Activated CD4-positive, alpha-beta memory T cell treated with anti-CD3 and anti-CD28 coated beads for 36 hours (primary cell): Measurements from ENCODE around the gene NEU3. TPM values are rescaled to one million over a fixed set of nuclear protein-coding genes. Genes with fewer than 3 reads are reported as not detected.
"Not testable (repeated sequence)": the region's sequence is repeated elsewhere in the genome, so short reads cannot be mapped to it uniquely, and the experiment has no call there.

Experiments
- CTCF ChIA-PET: fragments of 350-600 bp; sonication (Branson Sonifier 250); formaldehyde crosslinking; loops from one replicate; lab custom pipeline; 2021; ENCODE audit warnings: antibody characterized with exemption, inconsistent platforms; lab: Charles Lee
- POLR2A ChIA-PET: fragments of 350-600 bp; sonication (Branson Sonifier 250); formaldehyde crosslinking; loops from one replicate; lab custom pipeline; 2021; ENCODE audit warnings: antibody characterized with exemption; lab: Charles Lee
- DNase-seq: peaks from one replicate; pipeline ENCODE4 v3.0.0-alpha.2; 2020
- H3K27ac Mint-ChIP-seq: one replicate; pipeline ENCODE4 v1.8.0; 2021; ENCODE audit warnings: mixed read lengths
- H3K27me3 Mint-ChIP-seq: one replicate; pipeline ENCODE4 v1.8.0; 2021; ENCODE audit warnings: mixed read lengths
- H3K36me3 Mint-ChIP-seq: one replicate; pipeline ENCODE4 v1.8.0; 2021; ENCODE audit warnings: mixed read lengths
- H3K4me1 Mint-ChIP-seq: one replicate; pipeline ENCODE4 v1.8.0; 2021; ENCODE audit warnings: low read depth, mixed read lengths
- H3K4me3 Mint-ChIP-seq: one replicate; pipeline ENCODE4 v1.8.0; 2021; ENCODE audit warnings: mild to moderate bottlenecking, mixed read lengths
- H3K9me3 Mint-ChIP-seq: one replicate; pipeline ENCODE4 v1.8.0; 2021; ENCODE audit warnings: mixed read lengths
- intact Hi-C: fragments of 100-400 bp; cut with micrococcal nuclease; formaldehyde crosslinking; loops from one replicate; pipeline ENCODE4 v1.15.1; 2023
- total RNA-seq, 2 experiments: library from RNA; stranded (reverse); gene quantifications; one replicate each; pipeline ENCODE4 v1.2.3, GENCODE V29; 2021

Gene NEU3
- total RNA-seq, 2 experiments from 2014 or later = 13.6 to 14.3 TPM

DNA sequence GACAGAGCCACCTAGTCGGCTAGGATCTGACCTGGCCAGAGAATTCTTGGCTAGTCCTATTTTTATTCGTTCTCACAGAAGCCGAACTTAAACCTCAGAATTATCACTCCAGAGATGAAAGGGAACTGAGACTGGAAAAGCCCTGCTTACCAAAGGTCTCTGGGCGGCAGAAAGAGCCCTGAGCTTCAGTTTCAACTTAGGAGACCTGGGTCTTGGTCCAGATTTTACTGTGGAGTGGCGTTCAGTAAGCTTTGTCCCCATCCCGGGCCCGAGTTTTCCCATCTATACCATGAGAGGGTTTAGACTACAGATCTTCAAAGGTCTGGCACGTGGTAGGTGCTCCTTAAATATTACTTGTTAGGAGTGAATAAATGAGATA, 516 bp downstream of the NEU3 start:
- DNase-seq = no peak
- POLR2A ChIA-PET = interaction anchor here (0.6 to 2.4 kb wide), 6 partner anchors 8 to 818 kb away, joined by 3 to 8 read pairs (median 4); partner anchors contain the start of genes C2CD3, LIPT2, PPME1 and SPCS2
- intact Hi-C loops = loop anchor here (2.0 kb wide), 1 partner anchor 60 kb away; no protein-coding TSS in a partner anchor
- no peaks in the 10 kb centered on the region for H3K27me3 Mint-ChIP-seq
- H3K4me1 Mint-ChIP-seq = peaks cover 22% of the 10 kb centered on the region
- H3K9me3 Mint-ChIP-seq = no peaks in the 10 kb centered on the region
- peak overlapping the region; percentile 70 for H3K27ac Mint-ChIP-seq
- H3K4me3 Mint-ChIP-seq = peak overlapping the region; percentile 91
- CTCF ChIA-PET = interaction anchor here (0.9 to 2.0 kb wide), 8 partner anchors 33 to 272 kb away, joined by 3 to 8 read pairs (median 3); no protein-coding TSS in a partner anchor
- H3K36me3 Mint-ChIP-seq = no peaks in the 10 kb centered on the region

DNA sequence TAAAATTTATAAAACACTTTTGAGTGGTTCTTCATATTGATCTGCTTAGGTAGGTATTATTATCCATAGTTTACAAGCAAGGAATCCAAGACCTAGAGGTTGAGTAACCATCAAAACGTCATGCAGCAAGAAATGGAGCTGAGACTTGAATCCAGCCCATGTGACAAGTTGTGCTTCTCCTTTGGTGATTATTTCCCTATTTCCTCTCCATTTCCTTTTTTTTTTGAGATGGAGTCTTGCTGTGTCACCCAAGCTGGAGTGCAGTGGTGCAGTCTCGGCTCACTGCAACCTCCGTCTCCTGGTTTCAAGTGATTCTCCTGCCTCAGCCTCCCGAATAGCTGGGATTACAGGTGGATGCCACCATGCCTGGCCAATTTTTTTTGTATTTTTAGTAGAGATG, 1.4 kb downstream of the NEU3 start:
- DNase-seq, CTCF ChIA-PET, H3K9me3 Mint-ChIP-seq, intact Hi-C loops, H3K27me3 Mint-ChIP-seq, H3K36me3 Mint-ChIP-seq, H3K27ac Mint-ChIP-seq: not testable (repeated sequence)
- H3K4me1 Mint-ChIP-seq = peaks cover 22% of the 10 kb centered on the region
- POLR2A ChIA-PET = interaction anchor here (1.1 to 2.4 kb wide), 2 partner anchors 41 to 497 kb away, joined by 3 to 8 read pairs; partner anchors contain the start of genes LIPT2, SPCS2 and XRRA1
- H3K4me3 Mint-ChIP-seq = peak overlapping the region; percentile 91

- ChIA-PET CTCF (no interaction called here), POLR2A (no interaction called here)
- Mint-ChIP-seq H3K9me3 (no peaks in the 10 kb centered on the region), H3K27ac (no peak overlapping the region), H3K4me1 (peaks cover 22% of the 10 kb centered on the region), H3K27me3 (no peaks in the 10 kb centered on the region), H3K36me3 (peaks cover 5% of the 10 kb centered on the region), H3K4me3 (no peak overlapping the region)
- DNase-seq = no peak
- intact Hi-C loops = no loop called here
Observed at GRCh38 chr11:74990941-74991340, 2.2 kb downstream of the NEU3 start.

- intact Hi-C loops = no loop called here
- no peak overlapping the region for H3K4me3 Mint-ChIP-seq
- ChIA-PET POLR2A (no interaction called here), CTCF (no interaction called here)
- H3K36me3 Mint-ChIP-seq = peaks cover 9% of the 10 kb centered on the region
- no peak for DNase-seq
- no peaks in the 10 kb centered on the region for H3K9me3 Mint-ChIP-seq
- no peak overlapping the region for H3K27ac Mint-ChIP-seq
- no peaks in the 10 kb centered on the region for H3K27me3 Mint-ChIP-seq
- H3K4me1 Mint-ChIP-seq = peaks cover 22% of the 10 kb centered on the region
Observed at GRCh38 chr11:74992852-74993251, 4.1 kb downstream of the NEU3 start.

DNA sequence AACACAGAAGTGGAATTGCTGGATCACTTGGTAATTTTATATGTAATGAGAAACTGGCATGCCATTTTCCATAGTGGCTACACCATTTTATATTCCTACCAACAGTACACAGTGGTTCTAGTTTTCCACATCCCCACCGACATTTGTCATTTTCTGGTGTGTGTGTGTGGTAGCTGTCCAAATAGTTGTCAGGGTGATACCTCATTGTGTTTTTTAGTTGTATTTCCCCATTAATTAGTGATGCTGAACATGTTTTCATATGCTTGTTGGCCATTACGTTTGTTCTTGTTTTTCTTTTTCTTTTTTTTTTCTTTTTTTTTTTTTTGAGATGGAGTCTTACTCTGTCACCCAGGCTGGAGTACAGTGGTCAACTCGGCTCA, 12.2 kb downstream of the NEU3 start:
- POLR2A ChIA-PET = no interaction called here
- intact Hi-C loops = no loop called here
- CTCF ChIA-PET = interaction anchor here (1.3 kb wide), 2 partner anchors 10 to 71 kb away, joined by 3 to 4 read pairs; no protein-coding TSS in a partner anchor
- H3K27ac Mint-ChIP-seq = no peak overlapping the region
- H3K4me1 Mint-ChIP-seq = peaks cover 2% of the 10 kb centered on the region
- DNase-seq = no peak
- peaks cover 32% of the 10 kb centered on the region for H3K36me3 Mint-ChIP-seq
- H3K27me3 Mint-ChIP-seq = no peaks in the 10 kb centered on the region
- H3K4me3 Mint-ChIP-seq = no peak overlapping the region
- no peaks in the 10 kb centered on the region for H3K9me3 Mint-ChIP-seq

GRCh38 chr11:75001686-75002085, 13.0 kb downstream of the NEU3 start:
- intact Hi-C loops = no loop called here
- no peak overlapping the region for H3K4me3 Mint-ChIP-seq
- ChIA-PET POLR2A (interaction anchor here (1.0 kb wide), 1 partner anchor 53 kb away, joined by 3 read pairs; the partner anchor contains the start of genes SPCS2 and XRRA1), CTCF (interaction anchor here (1.3 kb wide), 2 partner anchors 9 to 72 kb away, joined by 3 to 4 read pairs; no protein-coding TSS in a partner anchor)
- DNase-seq = no peak
- H3K27me3 Mint-ChIP-seq = no peaks in the 10 kb centered on the region
- no peak overlapping the region for H3K27ac Mint-ChIP-seq
- no peaks in the 10 kb centered on the region for H3K9me3 Mint-ChIP-seq
- peaks cover 39% of the 10 kb centered on the region for H3K36me3 Mint-ChIP-seq
- peaks cover 2% of the 10 kb centered on the region for H3K4me1 Mint-ChIP-seq

DNA sequence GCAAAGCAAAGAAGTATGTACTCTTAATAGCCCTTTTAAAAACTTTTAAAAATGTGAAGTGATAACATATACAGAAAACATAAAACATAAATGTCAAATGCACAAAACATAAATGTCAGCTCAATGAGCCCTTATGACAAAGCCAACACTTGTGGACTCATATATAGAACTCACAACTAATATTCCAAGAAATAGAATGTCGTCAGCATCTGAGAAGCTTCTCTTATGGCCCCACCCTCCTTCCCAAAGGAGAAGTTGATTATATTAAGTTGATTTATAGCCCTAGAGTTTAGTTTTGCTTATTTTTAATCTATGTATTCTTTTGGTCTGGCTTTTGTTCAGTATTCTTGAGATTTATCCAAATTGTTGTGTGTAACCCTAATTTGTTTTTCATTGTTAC, 13.8 kb downstream of the NEU3 start:
- Mint-ChIP-seq H3K27ac (no peak overlapping the region), H3K9me3 (no peaks in the 10 kb centered on the region), H3K36me3 (peaks cover 43% of the 10 kb centered on the region), H3K4me3 (no peak overlapping the region), H3K27me3 (no peaks in the 10 kb centered on the region), H3K4me1 (peaks cover 2% of the 10 kb centered on the region)
- CTCF ChIA-PET = interaction anchor here (1.3 kb wide), 1 partner anchor 73 kb away, joined by 4 read pairs; no protein-coding TSS in a partner anchor
- DNase-seq = no peak
- intact Hi-C loops = no loop called here
- POLR2A ChIA-PET = no interaction called here

DNA sequence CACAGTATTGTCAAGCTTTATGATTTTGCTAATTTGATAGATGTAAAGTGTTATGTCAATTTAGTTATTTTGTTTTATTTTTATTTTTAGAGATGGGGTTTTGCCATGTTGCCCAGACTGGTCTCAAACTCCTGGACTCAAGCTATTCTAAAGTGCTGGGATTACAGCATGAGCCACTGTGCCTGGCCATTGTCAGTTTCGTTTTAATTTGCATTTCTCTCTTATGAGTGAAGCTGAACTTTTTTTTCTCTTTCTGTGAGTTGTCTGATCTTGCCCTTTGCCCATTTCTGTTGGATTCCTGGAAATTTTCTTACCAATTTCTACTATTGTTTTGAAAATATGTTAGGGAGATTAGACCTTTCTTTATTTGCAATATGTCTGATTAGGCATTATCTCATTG, 15.5 kb downstream of the NEU3 start:
- H3K36me3 Mint-ChIP-seq = peaks cover 43% of the 10 kb centered on the region
- no peak for DNase-seq
- CTCF ChIA-PET = interaction anchor here (1.7 kb wide), 1 partner anchor 19 kb away, joined by 5 read pairs; no protein-coding TSS in a partner anchor
- H3K9me3 Mint-ChIP-seq = no peaks in the 10 kb centered on the region
- no peak overlapping the region for H3K4me3 Mint-ChIP-seq
- POLR2A ChIA-PET = no interaction called here
- H3K27me3 Mint-ChIP-seq = no peaks in the 10 kb centered on the region
- peaks cover 2% of the 10 kb centered on the region for H3K4me1 Mint-ChIP-seq
- H3K27ac Mint-ChIP-seq = no peak overlapping the region
- intact Hi-C loops = no loop called here

- ChIA-PET CTCF (interaction anchor here (0.6 to 2.5 kb wide), 6 partner anchors 10 to 403 kb away, joined by 3 to 8 read pairs (median 4); no protein-coding TSS in a partner anchor), POLR2A (no interaction called here)
- intact Hi-C loops = no loop called here
- H3K9me3 Mint-ChIP-seq = no peaks in the 10 kb centered on the region
- DNase-seq = no peak
- H3K36me3 Mint-ChIP-seq = peaks cover 25% of the 10 kb centered on the region
- no peaks in the 10 kb centered on the region for H3K4me1 Mint-ChIP-seq
- no peak overlapping the region for H3K27ac Mint-ChIP-seq
- H3K27me3 Mint-ChIP-seq = no peaks in the 10 kb centered on the region
- no peak overlapping the region for H3K4me3 Mint-ChIP-seq
Observed at GRCh38 chr11:75011357-75011756, 22.6 kb downstream of the NEU3 start.

GRCh38 chr11:75011872-75012271, 23.1 kb downstream of the NEU3 start:
- Mint-ChIP-seq H3K4me3 (no peak overlapping the region), H3K4me1 (no peaks in the 10 kb centered on the region), H3K27ac (no peak overlapping the region), H3K27me3 (no peaks in the 10 kb centered on the region), H3K36me3 (peaks cover 21% of the 10 kb centered on the region), H3K9me3 (no peaks in the 10 kb centered on the region)
- CTCF ChIA-PET = interaction anchor here (0.6 to 2.5 kb wide), 4 partner anchors 10 to 404 kb away, joined by 3 to 8 read pairs (median 4); no protein-coding TSS in a partner anchor
- POLR2A ChIA-PET = no interaction called here
- intact Hi-C loops = no loop called here
- DNase-seq = no peak

GRCh38 chr11:75013051-75013450, 24.3 kb downstream of the NEU3 start:
- H3K4me3 Mint-ChIP-seq = no peak overlapping the region
- peaks cover 12% of the 10 kb centered on the region for H3K36me3 Mint-ChIP-seq
- no peaks in the 10 kb centered on the region for H3K27me3 Mint-ChIP-seq
- H3K4me1 Mint-ChIP-seq = no peaks in the 10 kb centered on the region
- POLR2A ChIA-PET = no interaction called here
- H3K9me3 Mint-ChIP-seq = no peaks in the 10 kb centered on the region
- CTCF ChIA-PET = interaction anchor here (0.9 kb wide), 2 partner anchors 9 to 127 kb away, joined by 4 to 5 read pairs; no protein-coding TSS in a partner anchor
- DNase-seq = peak; percentile 22
- intact Hi-C loops = no loop called here
- no peak overlapping the region for H3K27ac Mint-ChIP-seq

- Mint-ChIP-seq H3K4me3 (no peak overlapping the region), H3K36me3 (peaks cover 9% of the 10 kb centered on the region), H3K27me3 (no peaks in the 10 kb centered on the region), H3K9me3 (peaks cover 3% of the 10 kb centered on the region), H3K27ac (no peak overlapping the region), H3K4me1 (no peaks in the 10 kb centered on the region)
- ChIA-PET CTCF (interaction anchor here (1.0 to 1.6 kb wide), 2 partner anchors 9 to 234 kb away, joined by 4 to 9 read pairs; no protein-coding TSS in a partner anchor), POLR2A (interaction anchor here (0.6 kb wide), 1 partner anchor 8 kb away, joined by 3 read pairs; no protein-coding TSS in a partner anchor)
- intact Hi-C loops = no loop called here
- no peak for DNase-seq
Observed at GRCh38 chr11:75014129-75014528, 25.4 kb downstream of the NEU3 start.
